Hematopoietic multipotent progenitor cell treated with erythropoietin and hydrocortisone succinate and interleukin-3 and kit ligand, for 8 days (in vitro differentiated cells): Measurements from ENCODE around the gene TPSG1.
"Not testable (repeated sequence)": the region's sequence is repeated elsewhere in the genome, so short reads cannot be mapped to it uniquely, and the experiment has no call there.

Experiments used
- DNase-seq: peaks from one replicate; pipeline ENCODE4 v3.0.0-alpha.2; 2015

The TPSG1 gene

GRCh38 chr16:1256296-1256873, 31.3 kb upstream of the TPSG1 start:
- DNase-seq, result not testable (repeated sequence)

GRCh38 chr16:1255276-1256122, 30.4 kb upstream of the TPSG1 start, which contains the start of gene TPSD1:
Gene TPSD1, plus strand, starts transcription at chr16:1256069. Its CDS starts 212 bp downstream, at chr16:1256281.
- not testable (repeated sequence) for DNase-seq

GRCh38 chr16:1254821-1255220, 29.8 kb upstream of the TPSG1 start:
- DNase-seq, result not testable (repeated sequence)

GRCh38 chr16:1253701-1254364, 28.8 kb upstream of the TPSG1 start:
- DNase-seq, result not testable (repeated sequence)

- DNase-seq, result not testable (repeated sequence)
Observed at GRCh38 chr16:1249031-1249755, 24.1 kb upstream of the TPSG1 start.

GRCh38 chr16:1247903-1248537, 23.0 kb upstream of the TPSG1 start:
- not testable (repeated sequence) for DNase-seq

- peak; percentile 57 for DNase-seq
Observed at GRCh38 chr16:1245452-1246020, 20.5 kb upstream of the TPSG1 start.

GRCh38 chr16:1244881-1245280, 19.8 kb upstream of the TPSG1 start:
- peak; percentile 92 for DNase-seq

GRCh38 chr16:1243907-1244850, 19.1 kb upstream of the TPSG1 start:
- peak; percentile 28 for DNase-seq

GRCh38 chr16:1243363-1243762, 18.3 kb upstream of the TPSG1 start:
- DNase-seq, result peak; percentile 12

GRCh38 chr16:1241081-1241480, 16.0 kb upstream of the TPSG1 start:
- not testable (repeated sequence) for DNase-seq

GRCh38 chr16:1240436-1240835, 15.4 kb upstream of the TPSG1 start, which contains the start of gene TPSAB1:
Gene TPSAB1, plus strand, starts transcription at chr16:1240705. Its CDS starts 234 bp downstream, at chr16:1240939.
- not testable (repeated sequence) for DNase-seq

GRCh38 chr16:1239575-1239974, 14.5 kb upstream of the TPSG1 start:
- not testable (repeated sequence) for DNase-seq

GRCh38 chr16:1238909-1239308, 13.8 kb upstream of the TPSG1 start:
- not testable (repeated sequence) for DNase-seq

- no peak for DNase-seq
Observed at GRCh38 chr16:1237990-1238389, 12.9 kb upstream of the TPSG1 start.

GRCh38 chr16:1236659-1237058, 11.6 kb upstream of the TPSG1 start:
- not testable (repeated sequence) for DNase-seq

- DNase-seq, result not testable (repeated sequence)
Observed at GRCh38 chr16:1232049-1232748, 7.1 kb upstream of the TPSG1 start.

- not testable (repeated sequence) for DNase-seq
Observed at GRCh38 chr16:1231301-1231700, 6.2 kb upstream of the TPSG1 start.

- not testable (repeated sequence) for DNase-seq
Observed at GRCh38 chr16:1230471-1231212, 5.6 kb upstream of the TPSG1 start.
